ENCODE data around the gene ABT1.
A peak's percentile ranks its signal among the peaks of the same experiment; 100 is the strongest.

Gene ABT1

GRCh38 chr6:26552205-26552604 lies 44.5 kb upstream of the ABT1 start:
- Histone ChIP-seq H3K4me3 (ENCODE audit: insufficient read depth, low read length, poor library complexity, severe bottlenecking) (no peak overlapping the region), H3F3A (ENCODE audit: insufficient read depth) (peaks cover 43% of the 10 kb centered on the region), H3K79me2 (ENCODE audit: insufficient read depth, low read length) (no peaks in the 10 kb centered on the region), H3K9me2 (replicated peaks; ENCODE audit: insufficient read depth, low read length) (no peaks in the 10 kb centered on the region), H3K27me3 (ENCODE audit: low read length) (no peaks in the 10 kb centered on the region), H3K9me3 (ENCODE audit: insufficient read depth, low read length) (no peaks in the 10 kb centered on the region), H3K9ac (ENCODE audit: low read length) (no peak overlapping the region), H3K27ac (ENCODE audit: low read depth, low read length) (no peak overlapping the region), H3K36me3 (ENCODE audit: low read length) (no peaks in the 10 kb centered on the region), H3K4me2 (ENCODE audit: low read depth, low read length, poor library complexity, severe bottlenecking) (peak overlapping the region; percentile 86), H2AFZ (ENCODE audit: low read depth, low read length, severe bottlenecking) (no peak overlapping the region), H4K20me1 (ENCODE audit: low read depth, low read length) (no peaks in the 10 kb centered on the region)
- TF ChIP-seq EZH2phosphoT487 (conservative IDR thresholded peaks at IDR 0.05; ENCODE audit: low read length) (no peak), CTCF (IDR thresholded peaks at IDR 0.05; ENCODE audit: insufficient read depth, low read length, poor library complexity, severe bottlenecking) (no peak)

DNA sequence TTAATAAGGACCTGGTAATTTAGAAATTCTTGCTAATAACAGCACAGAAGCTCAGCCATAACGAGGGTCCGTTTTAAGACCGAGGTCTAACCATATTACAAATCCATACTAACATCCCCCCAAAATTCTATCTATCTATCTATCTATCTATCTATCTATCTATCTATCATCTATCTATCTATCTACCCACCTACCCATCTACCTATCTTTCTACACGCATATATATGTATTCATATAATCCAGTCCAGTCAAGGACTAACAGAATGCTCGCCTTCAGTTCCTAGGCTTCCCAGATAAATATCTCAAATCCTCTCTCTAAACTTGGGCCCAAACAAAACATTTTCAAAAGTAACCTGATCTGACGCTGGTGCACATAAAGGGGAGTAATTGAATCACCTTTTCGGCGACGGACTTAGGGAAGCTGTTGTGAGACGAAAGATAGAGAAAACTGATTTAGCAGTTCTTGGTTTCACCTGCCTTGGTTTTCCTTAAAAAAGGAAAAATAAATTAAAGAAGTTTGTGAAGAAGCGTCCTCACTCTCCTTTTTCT lies 44.0 kb upstream of the ABT1 start:
- H3K9me3 ChIP-seq (ENCODE audit: insufficient read depth, low read length): no peaks in the 10 kb centered on the region
- no peaks in the 10 kb centered on the region for H4K20me1 ChIP-seq (ENCODE audit: low read depth, low read length)
- no peak overlapping the region for H3K27ac ChIP-seq (ENCODE audit: low read depth, low read length)
- peaks cover 43% of the 10 kb centered on the region for H3F3A ChIP-seq (ENCODE audit: insufficient read depth)
- no peaks in the 10 kb centered on the region for H3K36me3 ChIP-seq (ENCODE audit: low read length)
- peak overlapping the region; percentile 52 for H3K4me3 ChIP-seq (ENCODE audit: insufficient read depth, low read length, poor library complexity, severe bottlenecking)
- no peaks in the 10 kb centered on the region for H3K79me2 ChIP-seq (ENCODE audit: insufficient read depth, low read length)
- no peak for TF ChIP-seq CTCF (IDR thresholded peaks at IDR 0.05; ENCODE audit: insufficient read depth, low read length, poor library complexity, severe bottlenecking)
- TF ChIP-seq EZH2phosphoT487 (conservative IDR thresholded peaks at IDR 0.05; ENCODE audit: low read length): no peak
- no peaks in the 10 kb centered on the region for H3K27me3 ChIP-seq (ENCODE audit: low read length)
- H3K9ac ChIP-seq (ENCODE audit: low read length): peak overlapping the region; percentile 37
- peak overlapping the region; percentile 86 for H3K4me2 ChIP-seq (ENCODE audit: low read depth, low read length, poor library complexity, severe bottlenecking)
- H3K9me2 ChIP-seq (replicated peaks; ENCODE audit: insufficient read depth, low read length): no peaks in the 10 kb centered on the region
- peak overlapping the region; percentile 77 for H2AFZ ChIP-seq (ENCODE audit: low read depth, low read length, severe bottlenecking)

DNA sequence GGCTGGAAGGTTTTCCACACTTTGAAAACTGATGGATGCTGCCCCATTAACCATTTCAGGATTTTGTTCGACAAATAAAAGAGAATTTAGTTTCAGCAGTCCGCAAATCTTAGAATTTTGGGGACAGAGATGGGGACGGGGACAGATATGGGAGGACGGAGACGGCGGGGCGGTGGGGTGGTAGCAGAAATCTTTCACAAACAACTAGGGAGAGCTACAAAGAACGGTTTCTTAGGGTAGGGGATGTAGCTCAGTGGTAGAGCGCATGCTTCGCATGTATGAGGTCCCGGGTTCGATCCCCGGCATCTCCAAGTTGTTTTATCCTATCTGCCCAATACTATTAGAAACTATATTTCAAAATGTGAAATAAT lies 43.5 kb upstream of the ABT1 start:
- peak overlapping the region; percentile 77 for H2AFZ ChIP-seq (ENCODE audit: low read depth, low read length, severe bottlenecking)
- no peak overlapping the region for H3K27ac ChIP-seq (ENCODE audit: low read depth, low read length)
- TF ChIP-seq CTCF (IDR thresholded peaks at IDR 0.05; ENCODE audit: insufficient read depth, low read length, poor library complexity, severe bottlenecking) (no peak), EZH2phosphoT487 (conservative IDR thresholded peaks at IDR 0.05; ENCODE audit: low read length) (no peak)
- H3F3A ChIP-seq (ENCODE audit: insufficient read depth): peaks cover 43% of the 10 kb centered on the region
- no peaks in the 10 kb centered on the region for H3K36me3 ChIP-seq (ENCODE audit: low read length)
- H3K4me3 ChIP-seq (ENCODE audit: insufficient read depth, low read length, poor library complexity, severe bottlenecking): peak overlapping the region; percentile 66
- H3K9me3 ChIP-seq (ENCODE audit: insufficient read depth, low read length): no peaks in the 10 kb centered on the region
- H3K79me2 ChIP-seq (ENCODE audit: insufficient read depth, low read length): no peaks in the 10 kb centered on the region
- H3K4me2 ChIP-seq (ENCODE audit: low read depth, low read length, poor library complexity, severe bottlenecking): peak overlapping the region; percentile 86
- no peaks in the 10 kb centered on the region for H4K20me1 ChIP-seq (ENCODE audit: low read depth, low read length)
- H3K9me2 ChIP-seq (replicated peaks; ENCODE audit: insufficient read depth, low read length): no peaks in the 10 kb centered on the region
- H3K9ac ChIP-seq (ENCODE audit: low read length): peak overlapping the region; percentile 47
- no peaks in the 10 kb centered on the region for H3K27me3 ChIP-seq (ENCODE audit: low read length)
